Endodermal cell (in vitro differentiated cells): Measurements from ENCODE around the gene ZNF365. TPM values are rescaled to one million over a fixed set of nuclear protein-coding genes. Genes with fewer than 3 reads are reported as not detected.

Source experiments
- DNase-seq: peaks from one replicate; pipeline ENCODE4 v3.0.0-alpha.2; 2017
- H3K27ac ChIP-seq: 2 replicates; pipeline ENCODE4 v1.5.1; 2013; ENCODE audit warnings: mild to moderate bottlenecking, low read depth, low read length, moderate library complexity
- H3K27me3 ChIP-seq: 2 replicates; pipeline ENCODE4 v1.6.1; 2013; ENCODE audit warnings: mild to moderate bottlenecking, low read length, moderate library complexity; ENCODE audit not compliant: insufficient read depth, control insufficient read depth, poor library complexity, severe bottlenecking
- H3K36me3 ChIP-seq: 2 replicates; pipeline ENCODE4 v1.7.0; 2013; ENCODE audit warnings: mild to moderate bottlenecking, low read length, moderate library complexity; ENCODE audit not compliant: control insufficient read depth, insufficient read depth
- H3K4me1 ChIP-seq: one replicate; pipeline ENCODE4 v1.7.0; 2013; ENCODE audit warnings: low read length; ENCODE audit not compliant: control insufficient read depth, insufficient read depth
- H3K4me3 ChIP-seq: 2 replicates; pipeline ENCODE4 v1.5.1; 2013; ENCODE audit warnings: mild to moderate bottlenecking, low read length, moderate library complexity
- H3K9ac ChIP-seq: 2 replicates; pipeline ENCODE4 v1.6.1; 2013; ENCODE audit warnings: mild to moderate bottlenecking, low read length, moderate library complexity; ENCODE audit not compliant: poor library complexity, severe bottlenecking; ENCODE audit errors: extremely low read depth
- H3K9me3 ChIP-seq: 2 replicates; pipeline ENCODE4 v1.6.1; 2013; ENCODE audit warnings: mild to moderate bottlenecking, low read length, moderate library complexity; ENCODE audit not compliant: control insufficient read depth
- H3K27ac Mint-ChIP-seq: 2 replicates; pipeline ENCODE4 v1.8.0; 2020; ENCODE audit warnings: mixed read lengths
- H3K27me3 Mint-ChIP-seq: 2 replicates; pipeline ENCODE4 v1.8.0; 2021; ENCODE audit warnings: mild to moderate bottlenecking, mixed read lengths; ENCODE audit not compliant: insufficient read depth
- H3K36me3 Mint-ChIP-seq: 2 replicates; pipeline ENCODE4 v1.8.0; 2020; ENCODE audit warnings: low read depth, mixed read lengths
- H3K4me1 Mint-ChIP-seq: 2 replicates; pipeline ENCODE4 v1.8.0; 2020; ENCODE audit warnings: mixed read lengths
- H3K4me3 Mint-ChIP-seq: 2 replicates; pipeline ENCODE4 v1.8.0; 2020; ENCODE audit warnings: mild to moderate bottlenecking, moderate library complexity, mixed read lengths
- H3K9me3 Mint-ChIP-seq: 2 replicates; pipeline ENCODE4 v1.8.0; 2020; ENCODE audit warnings: mild to moderate bottlenecking, mixed read lengths
- CTCF ChIP-seq: fragments of 200-600 bp; sonication (generic); conservative IDR thresholded peaks from 2 replicates; pipeline ENCODE4 v1.5.0; 2021; ENCODE audit warnings: antibody characterized with exemption, mild to moderate bottlenecking
- WGBS, 2 experiments: methylation state at CpG; one replicate each; pipeline versions ENCODE4 v1.1.5 to v1.1.7; 2013; ENCODE audit warnings: missing lambda C conversion rate in 2 of 2, mixed read lengths in 1 of 2; ENCODE audit not compliant: insufficient coverage in 1 of 2, insufficient read length in 1 of 2; 5-methylcytosine and 5-hydroxymethylcytosine counted together
- total RNA-seq, 2 donors: library from RNA; stranded (reverse); fragmentation: NEBNext Ultra II Directional in 1 of 2; extraction: Animal tissue kit (Norgen Biotek cat#: 25700) in 1 of 2; gene quantifications; 2 replicates in 1 of 2; 3 replicates in 1 of 2; pipeline ENCODE4 v1.2.1, GENCODE V29; 2021

The ZNF365 gene
- total RNA-seq, 2 donors from 2014 or later = 0.31 TPM; not detected in 1

- no peaks in the 10 kb centered on the region for H3K27me3 ChIP-seq
- no peaks in the 10 kb centered on the region for H3K4me1 ChIP-seq
- no peak overlapping the region for H3K27ac ChIP-seq
- no peak for DNase-seq
- 80 to 86% methylated on average over 1 of the region's 1 CpG for WGBS, 2 experiments
- no peak overlapping the region for H3K4me3 ChIP-seq
- Mint-ChIP-seq H3K27me3 (no peaks in the 10 kb centered on the region), H3K4me1 (no peaks in the 10 kb centered on the region), H3K36me3 (no peaks in the 10 kb centered on the region), H3K9me3 (peaks cover 9% of the 10 kb centered on the region), H3K27ac (no peak overlapping the region), H3K4me3 (no peak overlapping the region)
- TF ChIP-seq CTCF = no peak
- no peak overlapping the region for H3K9ac ChIP-seq
- H3K9me3 ChIP-seq = no peaks in the 10 kb centered on the region
- no peaks in the 10 kb centered on the region for H3K36me3 ChIP-seq
Observed at GRCh38 chr10:62330213-62330612, 44.0 kb upstream of the ZNF365 start.

- Mint-ChIP-seq H3K9me3 (peaks cover 14% of the 10 kb centered on the region), H3K4me1 (no peaks in the 10 kb centered on the region), H3K27me3 (no peaks in the 10 kb centered on the region), H3K4me3 (no peak overlapping the region), H3K27ac (no peak overlapping the region), H3K36me3 (no peaks in the 10 kb centered on the region)
- Histone ChIP-seq H3K4me1 (no peaks in the 10 kb centered on the region), H3K27ac (no peak overlapping the region), H3K27me3 (no peaks in the 10 kb centered on the region), H3K9me3 (no peaks in the 10 kb centered on the region), H3K9ac (no peak overlapping the region), H3K36me3 (no peaks in the 10 kb centered on the region), H3K4me3 (no peak overlapping the region)
- no peak for TF ChIP-seq CTCF
- DNase-seq = no peak
Observed at GRCh38 chr10:62332406-62332805, 41.8 kb upstream of the ZNF365 start.

GRCh38 chr10:62333135-62333889, 40.9 kb upstream of the ZNF365 start:
- H3K9ac ChIP-seq = no peak overlapping the region
- 81 to 100% methylated on average over 1 to 3 of the region's 3 CpGs for WGBS, 2 experiments
- no peak for DNase-seq
- no peaks in the 10 kb centered on the region for H3K9me3 ChIP-seq
- no peaks in the 10 kb centered on the region for H3K27me3 Mint-ChIP-seq
- H3K4me3 ChIP-seq = no peak overlapping the region
- no peaks in the 10 kb centered on the region for H3K4me1 Mint-ChIP-seq
- H3K4me3 Mint-ChIP-seq = no peak overlapping the region
- no peaks in the 10 kb centered on the region for H3K4me1 ChIP-seq
- no peak overlapping the region for H3K27ac ChIP-seq
- peaks cover 18% of the 10 kb centered on the region for H3K9me3 Mint-ChIP-seq
- no peaks in the 10 kb centered on the region for H3K27me3 ChIP-seq
- H3K36me3 ChIP-seq = no peaks in the 10 kb centered on the region
- H3K27ac Mint-ChIP-seq = no peak overlapping the region
- TF ChIP-seq CTCF = no peak
- H3K36me3 Mint-ChIP-seq = no peaks in the 10 kb centered on the region
